GM18951 (cell line): ENCODE results near the gene NRP2.

Source experiments
- POLR2A ChIP-seq: IDR thresholded peaks from 4 replicates; pipeline ENCODE4 v1.6.1; 2011; ENCODE audit warnings: mild to moderate bottlenecking; ENCODE audit not compliant: insufficient read length, insufficient read depth; ENCODE audit errors: extremely low read depth
- in situ Hi-C: fragments of 300-500 bp; cut with MboI; formaldehyde crosslinking; loops from one replicate; pipeline ENCODE4 v1.12.0; 2022; ENCODE audit warnings: low sequenced_read_pairs, mixed read lengths, inconsistent platforms; ENCODE audit not compliant: unreplicated experiment

The NRP2 gene

DNA sequence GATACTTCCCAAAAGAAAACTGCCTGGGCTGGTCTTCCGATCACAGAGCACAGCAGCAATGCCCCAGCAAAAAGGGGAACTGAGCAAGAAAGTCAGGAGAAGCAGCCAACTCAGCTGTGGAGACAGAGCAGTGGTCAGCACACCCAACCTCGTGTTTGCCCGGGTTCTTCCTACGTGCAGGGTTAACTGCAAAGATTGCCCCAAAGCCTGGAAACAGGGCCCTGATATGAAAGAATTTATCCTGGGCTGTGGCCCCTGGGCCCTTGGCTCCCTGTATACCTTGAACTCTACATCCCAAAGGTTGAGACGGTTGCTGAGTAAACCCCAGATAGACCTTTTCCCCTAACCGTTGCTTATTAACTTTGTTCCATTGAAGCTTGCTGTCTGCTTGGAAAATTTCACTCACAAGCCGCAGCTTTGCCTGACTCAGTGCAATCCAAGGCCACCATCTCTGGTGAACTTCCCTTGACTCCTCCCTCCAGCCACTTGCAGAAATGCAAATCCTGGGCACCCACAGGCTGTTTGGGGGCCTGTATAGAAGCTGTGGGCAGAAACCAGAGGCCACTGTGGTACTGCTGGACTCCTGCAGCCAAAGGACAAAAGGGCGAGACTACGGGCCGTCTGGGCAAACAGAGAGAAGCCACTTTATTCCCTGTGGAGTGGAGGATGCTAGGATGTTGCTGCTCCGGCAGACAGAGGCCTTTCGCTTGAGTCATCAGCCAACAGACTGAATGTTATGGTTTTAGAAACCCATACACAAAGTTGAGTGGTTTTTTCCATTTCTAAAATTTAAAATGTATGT, 18.2 kb downstream of the NRP2 start:
- TF ChIP-seq POLR2A, result no peak
- in situ Hi-C loops, result no loop called here

DNA sequence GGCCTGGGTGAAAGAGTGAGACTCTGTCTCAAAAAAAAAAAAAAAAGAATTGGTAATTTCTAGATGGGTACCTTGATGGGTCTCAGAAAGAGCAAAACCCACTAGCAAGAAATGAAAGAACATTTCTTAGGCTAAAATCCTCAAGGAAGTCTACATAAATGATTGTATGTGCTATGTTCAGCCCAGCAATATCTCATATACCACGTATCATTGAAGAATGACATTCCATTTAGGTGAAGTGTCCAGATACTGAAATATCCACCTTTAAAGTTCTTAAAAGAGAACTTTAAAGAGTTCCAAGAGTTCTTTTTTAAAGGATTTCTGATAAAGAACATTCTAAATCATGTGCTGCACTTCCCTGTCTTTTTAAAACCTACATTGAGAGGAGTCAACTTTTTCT, 19.2 kb downstream of the NRP2 start:
- no peak for TF ChIP-seq POLR2A
- in situ Hi-C loops, result no loop called here

- no peak for TF ChIP-seq POLR2A
- in situ Hi-C loops, result no loop called here
These were observed 20.3 kb downstream of the NRP2 start for GRCh38 chr2:205702576-205702975.

DNA sequence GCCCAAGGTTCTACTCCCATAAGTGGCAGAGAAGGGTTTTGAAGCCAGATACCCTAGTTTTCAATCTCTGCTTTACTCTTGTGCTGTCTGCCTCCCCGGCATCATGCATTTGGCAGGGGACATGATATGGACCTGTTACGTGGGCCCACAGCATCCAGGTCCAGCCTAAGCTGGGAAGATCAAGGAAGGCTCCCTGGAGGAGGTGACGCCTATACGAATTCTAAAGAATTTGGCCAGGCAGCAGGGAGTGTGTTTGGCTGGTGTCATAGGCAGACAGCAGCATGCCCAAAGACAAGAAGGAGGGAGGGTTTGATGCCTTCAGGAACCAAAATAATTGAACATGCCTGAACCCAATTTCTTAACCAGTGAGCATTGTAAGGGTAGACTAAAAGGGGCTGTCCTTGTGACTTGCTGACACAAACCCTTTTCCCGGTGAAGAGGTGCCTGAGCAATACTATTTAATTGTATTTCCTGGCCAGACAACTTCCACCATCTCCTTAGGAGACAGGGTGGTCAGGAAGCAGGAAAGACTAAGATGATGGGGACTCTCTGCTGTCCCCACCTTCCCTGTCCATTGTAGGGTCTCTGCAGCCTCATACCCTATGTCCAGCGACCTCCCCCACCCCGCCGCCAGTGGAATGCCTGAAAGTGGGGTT, 21.3 kb downstream of the NRP2 start:
- in situ Hi-C loops, result no loop called here
- TF ChIP-seq POLR2A, result no peak

DNA sequence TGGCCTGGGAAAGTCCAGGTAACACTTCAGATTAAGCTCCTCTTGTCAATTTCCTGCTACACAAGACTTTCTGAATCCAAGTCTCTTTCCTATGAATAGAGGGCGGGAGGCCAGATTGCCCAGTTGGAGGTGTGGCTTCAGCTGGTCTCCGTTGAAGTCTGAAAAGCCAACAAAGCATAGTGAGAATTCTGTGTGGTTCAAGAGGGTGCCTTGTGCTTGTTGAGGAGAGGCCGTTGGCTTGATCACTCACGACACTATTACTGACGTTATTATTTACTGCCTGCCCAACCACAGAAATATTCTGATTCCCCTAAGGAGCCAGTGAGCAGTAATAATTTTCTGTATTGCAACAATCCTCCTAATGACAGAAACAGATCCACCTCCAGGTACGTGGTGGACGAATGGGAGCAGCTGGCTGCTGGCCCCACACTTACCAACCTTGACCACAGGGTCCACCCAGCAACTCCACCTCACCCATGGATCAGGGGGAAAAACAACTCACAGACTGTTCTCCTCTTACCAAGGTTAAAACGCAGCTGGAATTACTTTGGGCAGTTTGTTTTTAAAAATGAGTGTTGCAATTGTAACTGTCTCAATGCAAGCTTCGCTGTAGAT, 21.9 kb downstream of the NRP2 start:
- in situ Hi-C loops, result no loop called here
- no peak for TF ChIP-seq POLR2A

- in situ Hi-C loops, result no loop called here
- no peak for TF ChIP-seq POLR2A
These were observed 23.4 kb downstream of the NRP2 start for GRCh38 chr2:205705511-205706349.

DNA sequence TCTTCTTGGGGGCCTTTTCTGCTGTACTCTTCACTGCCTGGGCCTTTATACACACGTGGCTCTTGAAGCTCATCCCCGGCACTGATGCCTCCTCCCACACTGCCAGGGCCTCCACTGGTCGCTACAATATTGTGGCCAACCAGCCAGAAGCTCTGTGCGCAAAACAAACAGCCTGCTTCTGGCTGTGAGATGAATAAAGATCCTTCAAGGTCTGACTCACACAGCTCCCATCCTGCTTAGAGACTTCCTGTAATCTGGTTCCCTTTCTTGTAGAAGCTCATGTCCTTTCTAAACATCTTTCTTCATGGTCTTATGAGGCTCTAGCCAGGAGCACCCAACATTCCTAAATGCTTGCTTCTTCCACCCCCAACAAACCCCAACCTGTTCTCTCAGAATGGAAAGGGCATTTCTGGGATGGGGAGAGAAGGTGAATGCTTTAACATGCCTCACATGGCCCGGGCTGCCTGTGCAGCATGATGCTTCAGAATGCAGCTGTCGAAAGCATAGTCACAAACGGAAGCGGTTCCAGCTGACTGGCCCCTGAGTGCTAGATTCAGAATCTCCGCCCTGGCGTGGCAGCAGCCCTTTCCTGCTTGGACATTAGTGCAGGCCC, 24.6 kb downstream of the NRP2 start:
- in situ Hi-C loops, result no loop called here
- TF ChIP-seq POLR2A, result peak; percentile 65

DNA sequence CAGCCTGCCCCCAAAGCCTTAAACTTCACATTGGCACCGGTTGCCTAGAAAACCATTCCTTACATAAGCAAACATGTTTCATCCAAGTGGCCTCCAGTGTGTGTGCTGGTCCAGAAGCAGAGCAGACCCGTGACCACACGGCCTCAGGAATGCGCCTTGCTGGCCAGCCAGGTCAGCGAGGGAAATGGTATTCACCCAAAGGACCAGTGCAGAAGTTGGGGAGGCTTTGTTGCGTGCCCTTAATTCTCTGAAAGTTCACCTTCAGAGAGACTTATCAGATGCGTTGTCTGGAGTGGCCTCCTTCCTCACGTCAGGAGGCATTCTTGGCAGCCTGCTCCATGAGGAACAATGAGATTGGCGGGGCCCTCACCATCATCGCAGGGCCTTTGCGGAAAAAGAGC, 25.9 kb downstream of the NRP2 start:
- in situ Hi-C loops, result no loop called here
- TF ChIP-seq POLR2A, result no peak

DNA sequence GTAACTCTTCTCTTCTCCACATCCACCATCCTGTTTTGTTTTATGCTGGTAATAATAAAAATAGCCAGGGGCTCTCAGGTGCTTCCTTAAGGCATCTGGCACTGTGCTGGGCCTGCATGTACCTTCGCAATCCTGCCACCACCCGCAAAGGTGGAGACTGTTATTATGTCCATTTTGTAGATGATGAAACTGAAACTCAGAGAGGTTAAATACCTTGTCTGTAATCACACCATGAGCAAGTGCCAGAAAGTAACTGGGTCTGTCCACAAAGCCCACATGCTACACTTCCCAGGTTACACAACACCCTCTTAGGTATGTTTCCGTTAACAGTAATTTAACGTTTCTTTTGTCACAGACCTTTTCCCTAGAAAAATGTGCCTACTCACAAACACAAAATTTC, 27.0 kb downstream of the NRP2 start:
- TF ChIP-seq POLR2A, result no peak
- in situ Hi-C loops, result no loop called here

GRCh38 chr2:205712508-205712907, 30.2 kb downstream of the NRP2 start:
- no peak for TF ChIP-seq POLR2A
- in situ Hi-C loops, result no loop called here

DNA sequence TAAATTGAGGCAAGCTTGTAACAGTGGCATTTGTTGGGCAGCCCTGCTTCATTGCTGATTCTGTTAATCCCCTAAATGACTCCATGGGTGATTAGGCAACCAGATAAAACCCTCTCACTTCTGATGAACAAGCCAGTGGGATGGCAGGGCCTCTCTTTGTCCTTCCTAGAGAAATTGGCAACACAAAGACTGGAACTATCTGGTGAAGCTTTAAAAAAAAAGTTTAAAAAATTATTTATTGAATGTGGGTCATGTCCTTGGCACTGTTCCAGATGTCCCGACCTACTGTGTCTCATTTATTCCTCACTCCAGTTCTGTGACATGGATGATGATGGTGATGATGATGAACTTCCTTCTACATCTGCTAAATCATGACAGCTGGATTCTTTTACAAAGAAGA, 30.8 kb downstream of the NRP2 start:
- no peak for TF ChIP-seq POLR2A
- in situ Hi-C loops, result no loop called here

DNA sequence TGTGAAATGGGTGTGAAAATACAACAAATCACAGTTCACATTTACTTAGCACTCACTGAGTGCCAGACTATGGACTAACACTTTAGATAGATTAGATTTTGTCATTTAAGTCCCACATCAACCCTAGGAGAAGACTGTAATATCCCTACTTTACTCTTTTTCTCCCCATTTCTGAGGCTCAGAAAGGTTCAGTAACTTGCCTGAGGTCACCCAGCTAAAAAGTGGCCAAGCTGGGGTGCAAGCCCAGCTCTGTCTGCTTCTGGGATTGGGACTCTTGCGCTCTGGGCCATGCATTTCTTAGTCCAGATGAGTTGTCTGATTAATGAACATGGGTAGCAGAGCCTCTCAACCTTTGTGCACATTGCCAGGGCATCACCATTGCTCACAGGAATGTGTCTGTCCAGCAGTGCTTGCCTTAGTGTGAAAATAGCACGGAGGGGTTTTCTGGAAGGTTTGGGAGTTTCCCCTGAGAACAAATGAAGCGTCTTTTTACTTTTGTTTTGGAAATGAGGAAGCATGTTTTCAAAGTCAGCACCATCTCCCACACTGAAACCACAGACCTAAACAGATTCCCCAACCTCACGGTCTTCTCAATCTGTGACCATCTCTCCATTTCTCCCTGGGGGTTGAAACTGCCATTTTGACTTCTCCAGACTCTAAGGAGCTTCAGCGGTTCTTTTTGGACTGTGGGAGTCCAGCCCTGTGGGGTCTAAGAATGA, 31.9 kb downstream of the NRP2 start:
- no peak for TF ChIP-seq POLR2A
- in situ Hi-C loops, result no loop called here
